ENCODE measurements around the gene PODXL.
A peak's percentile ranks its signal among the peaks of the same experiment; 100 is the strongest.

Gene PODXL

GRCh38 chr7:131556053-131556908, at the start of gene PODXL:
PODXL (minus strand) TSS chr7:131556628; CDS start chr7:131556359, 269 bp downstream.
- DNase-seq (ENCODE audit: low spot score): peak; percentile 76

DNA sequence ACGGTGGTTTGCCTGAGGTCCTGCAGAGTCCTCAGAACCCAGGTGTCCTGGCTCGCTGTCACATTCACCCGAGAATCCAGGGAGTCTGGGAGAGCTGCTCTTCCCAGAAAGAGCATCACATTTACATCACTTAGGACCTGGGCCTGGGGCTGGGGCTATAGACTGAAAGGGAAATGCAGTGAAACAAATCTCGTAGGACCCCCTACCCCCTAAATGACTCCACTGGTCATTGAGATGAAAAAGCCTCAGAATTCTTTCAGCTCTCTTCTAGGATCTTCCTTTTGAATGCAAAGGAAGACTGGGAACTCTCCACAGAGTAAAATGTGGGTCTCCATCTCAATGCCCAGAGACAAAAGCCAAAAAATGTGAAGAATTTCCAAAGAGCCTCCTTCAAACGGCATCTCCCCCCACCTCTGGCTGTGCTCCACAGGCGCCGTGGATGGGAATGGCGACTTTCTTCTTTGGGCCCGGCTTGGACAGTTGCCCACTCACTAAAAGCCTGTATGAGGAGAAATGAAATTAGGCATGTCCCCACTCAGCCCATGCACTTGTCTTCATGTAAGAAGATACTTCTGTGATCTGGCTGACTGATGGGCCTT, 49.0 kb upstream of the PODXL start:
- DNase-seq (ENCODE audit: low spot score): no peak

- DNase-seq (ENCODE audit: low spot score): peak; percentile 63
Observed at GRCh38 chr7:131604841-131605279, 48.4 kb upstream of the PODXL start.

DNA sequence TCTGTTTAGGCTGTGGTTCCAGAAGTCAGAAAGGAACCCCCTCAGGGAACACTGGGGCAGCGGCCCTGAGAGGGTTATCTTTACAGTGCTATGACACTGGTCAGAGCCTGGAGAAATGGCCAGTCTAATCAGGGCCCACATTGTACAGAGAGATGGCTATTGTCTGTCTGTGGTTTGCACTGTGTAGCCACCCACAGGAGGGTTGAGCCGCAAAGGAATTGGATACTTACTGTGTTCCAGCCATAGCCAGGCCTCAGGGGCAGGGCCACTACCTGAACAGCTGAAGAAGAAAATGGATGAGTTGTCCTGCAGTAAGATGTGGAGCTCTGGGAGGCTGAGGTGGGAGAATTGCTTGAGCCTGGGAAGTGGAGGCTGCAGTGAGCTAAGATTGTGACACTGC, 47.5 kb upstream of the PODXL start:
- no peak for DNase-seq (ENCODE audit: low spot score)

- no peak for DNase-seq (ENCODE audit: low spot score)
Observed at GRCh38 chr7:131602994-131603372, 46.6 kb upstream of the PODXL start.

DNA sequence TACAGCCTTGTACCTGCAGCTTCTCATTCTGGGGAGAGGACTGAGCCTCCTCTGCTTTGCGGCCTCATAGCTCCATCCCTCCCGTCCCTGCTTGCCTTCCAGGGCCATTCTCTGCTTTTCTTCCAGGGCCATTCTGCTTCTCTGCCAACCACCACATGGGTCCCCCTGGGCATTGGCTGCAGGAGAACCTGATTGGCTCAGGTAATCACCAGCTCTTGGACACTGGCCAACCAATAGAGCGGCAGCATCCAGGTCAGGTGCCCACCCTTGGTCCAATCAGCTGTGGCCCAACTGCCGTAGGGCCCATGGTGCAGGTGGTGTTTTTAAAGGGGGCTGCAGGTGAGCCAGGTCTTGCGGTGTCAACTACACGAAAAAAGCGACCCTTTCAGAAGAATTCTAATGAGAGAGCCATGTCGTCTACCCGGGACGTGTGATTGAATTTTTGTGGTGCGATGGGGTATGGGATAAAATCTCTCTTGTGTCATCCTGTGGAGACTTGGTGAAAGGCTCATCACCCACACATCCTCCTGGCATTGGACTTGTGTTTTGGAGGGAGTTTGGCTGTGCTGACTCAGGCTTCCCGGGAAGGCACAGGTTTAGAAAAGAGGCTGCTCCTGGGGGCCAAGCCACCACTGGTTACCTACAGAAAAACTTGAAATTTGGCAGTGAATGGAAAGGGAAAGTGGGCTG, 46.0 kb upstream of the PODXL start:
- no peak for DNase-seq (ENCODE audit: low spot score)

- peak; percentile 52 for DNase-seq (ENCODE audit: low spot score)
Observed at GRCh38 chr7:131600085-131600881, 43.9 kb upstream of the PODXL start.

DNA sequence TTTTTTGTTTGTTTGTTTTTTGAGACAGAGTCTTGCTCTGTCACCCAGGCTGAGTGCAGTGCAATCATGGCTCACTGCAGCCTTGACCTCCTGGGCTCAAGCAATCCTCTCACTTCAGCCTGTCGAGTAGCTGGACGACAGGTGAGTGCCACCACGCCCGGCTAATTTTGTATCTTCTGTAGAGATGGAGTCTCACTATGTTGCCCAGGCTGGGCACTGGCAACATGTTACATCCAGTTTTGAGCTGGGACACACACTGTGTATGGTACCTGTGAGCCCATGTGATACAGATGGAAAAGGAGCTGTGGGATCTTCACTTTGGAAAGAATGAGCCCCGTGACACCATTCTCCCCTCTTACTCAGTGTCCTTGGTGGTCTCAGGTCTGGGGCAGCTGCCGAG, 40.4 kb upstream of the PODXL start:
- DNase-seq (ENCODE audit: low spot score): no peak

GRCh38 chr7:131595699-131596098, 39.3 kb upstream of the PODXL start:
- DNase-seq (ENCODE audit: low spot score): no peak

GRCh38 chr7:131591687-131592319, 35.4 kb upstream of the PODXL start:
- DNase-seq (ENCODE audit: low spot score): no peak

DNA sequence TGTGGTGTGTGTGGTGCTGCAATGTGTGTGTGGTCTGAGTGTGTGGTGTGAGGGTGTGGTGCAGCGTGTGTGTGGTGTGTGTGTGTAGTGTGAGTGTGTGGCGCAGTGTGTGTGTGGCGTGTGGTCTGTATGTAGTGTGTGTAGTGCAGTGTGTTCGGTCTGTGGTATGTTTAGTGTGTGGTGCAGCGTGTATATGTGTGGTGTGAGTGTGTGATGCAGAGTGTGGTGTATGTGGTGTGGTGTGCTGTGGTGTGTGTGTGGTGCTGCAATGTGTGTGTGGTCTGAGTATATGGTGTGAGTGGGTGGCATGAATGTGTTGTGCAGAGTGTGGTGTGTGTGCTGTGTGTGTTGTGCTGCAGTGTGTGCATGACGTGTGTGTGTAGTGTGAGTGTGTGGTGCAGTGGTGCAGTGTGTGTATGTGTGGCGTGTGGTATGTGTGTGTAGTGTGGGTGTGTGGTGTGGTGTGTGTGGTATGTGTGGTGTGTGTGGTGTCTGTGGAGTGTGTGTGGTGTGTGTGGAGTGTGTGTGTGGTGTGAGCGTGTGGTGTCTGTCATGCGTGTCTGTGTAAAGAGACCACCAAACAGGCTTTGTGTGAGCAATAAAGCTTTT, 31.0 kb upstream of the PODXL start:
- no peak for DNase-seq (ENCODE audit: low spot score)

- no peak for DNase-seq (ENCODE audit: low spot score)
Observed at GRCh38 chr7:131586759-131587158, 30.3 kb upstream of the PODXL start.

DNA sequence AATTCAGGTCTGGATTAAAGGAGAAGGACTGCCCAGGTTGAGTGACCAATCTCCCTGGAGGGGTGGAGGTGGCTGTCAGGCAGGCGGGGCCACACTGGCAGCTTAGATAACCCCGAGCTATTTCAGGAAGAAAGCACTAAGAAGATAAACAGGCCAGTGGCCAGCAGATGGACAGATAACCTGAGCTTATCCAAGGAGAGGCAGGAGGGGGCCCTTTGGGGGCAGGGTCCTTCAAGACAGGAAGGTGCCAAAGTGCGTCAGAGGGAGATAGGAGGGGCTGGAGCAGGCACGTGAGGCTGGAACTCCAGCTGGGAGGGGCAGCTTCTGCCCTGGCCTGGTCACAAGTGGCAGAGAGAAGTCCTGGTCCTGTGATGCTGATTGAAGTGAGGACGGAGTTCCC, 29.8 kb upstream of the PODXL start:
- no peak for DNase-seq (ENCODE audit: low spot score)

DNA sequence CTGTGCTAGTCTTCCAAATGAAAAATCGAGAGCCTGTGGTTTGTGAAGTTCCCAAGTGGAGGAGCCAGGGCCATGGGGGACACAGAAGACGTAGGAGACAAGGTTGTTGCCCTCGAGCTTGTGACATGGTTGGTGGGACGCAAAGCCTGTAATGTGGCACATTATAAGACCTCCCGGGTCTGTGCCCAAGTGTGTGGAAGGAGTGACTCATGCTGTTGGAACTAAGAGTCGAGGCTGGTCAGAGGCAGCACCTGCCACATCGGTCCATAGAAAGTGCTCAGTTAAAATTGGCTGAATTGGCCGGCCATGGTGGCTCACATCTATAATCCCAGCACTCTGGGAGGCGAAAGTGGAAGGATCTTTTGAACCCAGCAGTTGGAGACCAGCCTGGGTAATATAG, 27.0 kb upstream of the PODXL start:
- DNase-seq (ENCODE audit: low spot score): no peak

GRCh38 chr7:131581241-131582051, 25.0 kb upstream of the PODXL start:
- no peak for DNase-seq (ENCODE audit: low spot score)

DNA sequence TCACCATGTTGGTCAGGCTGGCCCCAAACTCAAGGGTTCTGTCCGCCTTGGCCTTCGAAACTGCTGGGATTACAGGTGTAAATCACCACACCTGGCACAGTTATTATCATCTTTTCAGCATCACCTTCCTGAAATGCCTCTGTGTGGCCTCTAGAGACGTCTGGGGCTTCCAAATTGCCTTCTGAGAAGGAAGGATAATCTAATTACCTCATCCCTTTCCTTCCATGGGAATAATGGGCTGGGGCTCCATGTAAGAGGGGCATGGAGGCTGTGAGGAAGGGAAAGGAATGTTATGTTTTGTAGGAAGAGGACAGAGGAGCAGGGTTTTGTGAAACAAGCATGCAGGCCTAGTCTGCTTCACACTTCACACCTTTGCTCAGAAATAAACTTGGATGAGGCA, 22.2 kb upstream of the PODXL start:
- DNase-seq (ENCODE audit: low spot score): no peak

DNA sequence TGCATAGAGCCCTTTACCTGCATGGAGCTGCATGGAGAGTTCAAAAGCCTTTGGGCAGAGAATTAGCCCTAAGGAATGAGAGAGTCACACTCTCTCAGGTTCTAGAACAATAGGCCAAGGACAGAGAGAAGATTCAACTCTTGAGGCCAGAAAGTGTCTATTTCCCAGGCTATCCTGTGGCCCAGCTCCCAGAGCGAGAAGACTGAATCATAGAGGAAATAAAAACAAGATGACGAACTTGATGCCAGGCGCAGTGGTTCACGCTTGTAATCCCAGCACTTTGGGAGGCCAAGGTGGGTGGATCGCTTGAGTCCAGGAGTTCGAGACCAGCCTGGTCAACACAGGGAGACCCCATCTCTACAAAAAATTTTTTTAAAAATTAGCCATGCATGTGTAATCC, 18.3 kb upstream of the PODXL start:
- no peak for DNase-seq (ENCODE audit: low spot score)

GRCh38 chr7:131570401-131570800, 14.0 kb upstream of the PODXL start:
- DNase-seq (ENCODE audit: low spot score): no peak

DNA sequence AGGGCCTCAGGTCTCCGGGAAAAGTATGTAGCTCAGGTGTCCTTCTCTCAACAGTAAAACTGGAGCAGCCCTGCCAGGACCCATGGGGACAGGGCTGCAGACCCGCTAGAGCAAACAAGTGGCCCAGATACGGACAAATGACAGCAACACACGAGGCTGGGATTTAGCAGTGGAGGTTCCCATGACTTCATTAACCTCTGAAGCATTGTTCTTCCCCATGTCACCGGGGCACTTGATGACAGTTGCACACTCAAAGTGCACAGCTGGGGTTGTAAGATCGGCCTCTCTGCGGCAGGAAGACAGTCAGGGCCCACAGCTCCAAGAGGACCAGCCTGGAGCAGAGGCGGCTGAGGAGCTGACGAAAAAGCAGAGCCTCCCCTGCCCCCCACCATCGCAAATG, 12.5 kb upstream of the PODXL start:
- no peak for DNase-seq (ENCODE audit: low spot score)

DNA sequence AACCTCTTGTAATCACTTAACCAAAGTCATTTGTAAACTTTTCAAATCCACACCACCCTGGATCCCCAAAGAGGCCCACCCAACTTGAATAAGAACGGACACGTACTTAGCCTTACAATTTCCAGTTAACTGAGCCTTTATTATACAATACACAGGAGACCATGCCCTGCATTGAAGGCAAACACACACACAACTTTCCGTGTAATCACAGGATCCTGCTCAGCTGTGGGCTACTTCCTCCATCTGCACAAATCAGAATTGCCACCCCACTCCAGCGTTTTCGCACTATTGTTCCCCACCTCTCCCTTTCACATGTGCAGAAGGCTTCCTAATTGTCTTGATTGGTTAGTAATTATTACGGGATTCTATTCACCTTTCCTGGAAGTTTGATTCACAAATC, 12.1 kb upstream of the PODXL start:
- no peak for DNase-seq (ENCODE audit: low spot score)

Measured in Ammon's horn (tissue), 1 donor.